ENCODE results near the gene KRTAP10-6.

GRCh38 chr21:44609193-44609592, 16.9 kb upstream of the KRTAP10-6 start:
- TF ChIP-seq EZH2 (IDR thresholded peaks at IDR 0.05; ENCODE audit: borderline replicate concordance): no peak
- TF ChIP-seq CTCF (IDR thresholded peaks at IDR 0.05; ENCODE audit: poor library complexity): no peak
- no peak for TF ChIP-seq EZH2phosphoT487 (IDR thresholded peaks at IDR 0.05; ENCODE audit: low read depth, severe bottlenecking, unreplicated experiment)
